ENCODE measurements around the gene GLDN.
"Not testable (repeated sequence)": the region's sequence is repeated elsewhere in the genome, so short reads cannot be mapped to it uniquely, and the experiment has no call there.

GLDN gene

DNA sequence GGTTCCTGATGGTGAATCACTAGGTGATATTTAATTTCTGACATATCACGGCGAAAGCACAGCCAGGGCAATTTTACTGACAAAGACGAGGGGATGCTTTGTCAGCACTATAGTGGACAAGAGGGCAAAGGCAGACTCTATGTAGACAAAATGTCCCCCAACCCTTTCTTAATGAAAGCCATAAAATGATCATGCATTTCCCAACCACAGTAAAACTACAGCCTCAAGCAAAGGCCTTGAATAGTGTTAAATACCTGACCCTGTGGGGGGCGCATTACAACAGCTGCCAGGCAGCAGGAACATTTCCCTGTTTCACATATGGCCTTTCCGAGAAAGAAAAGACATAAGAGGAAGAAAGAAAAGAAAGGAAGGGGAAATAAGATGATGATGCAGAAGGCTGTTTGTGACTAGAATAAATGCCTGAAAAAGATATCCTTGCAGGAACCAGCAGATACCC is 49.5 kb downstream of the GLDN start:
- DNase-seq, result no peak

DNA sequence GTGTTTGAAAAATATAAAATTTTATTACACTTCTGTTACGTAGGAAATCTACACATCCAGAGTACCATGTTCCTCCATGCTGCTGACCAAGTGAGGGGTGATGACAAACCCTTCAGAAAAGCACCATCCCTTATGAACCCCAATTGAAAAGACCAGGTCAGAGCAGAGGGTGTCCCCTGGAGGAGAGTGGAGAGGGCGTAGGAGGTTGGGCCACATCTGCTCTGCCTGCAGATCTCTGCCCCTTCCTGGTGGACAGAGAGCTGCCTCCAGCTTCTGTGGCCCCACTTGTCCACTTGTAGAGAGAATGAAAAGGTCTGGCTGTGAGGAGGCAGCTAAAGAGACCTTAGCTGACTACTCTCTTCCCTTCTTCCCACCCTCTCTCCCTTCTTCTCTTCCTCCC is 55.5 kb downstream of the GLDN start:
- no peak for DNase-seq

DNA sequence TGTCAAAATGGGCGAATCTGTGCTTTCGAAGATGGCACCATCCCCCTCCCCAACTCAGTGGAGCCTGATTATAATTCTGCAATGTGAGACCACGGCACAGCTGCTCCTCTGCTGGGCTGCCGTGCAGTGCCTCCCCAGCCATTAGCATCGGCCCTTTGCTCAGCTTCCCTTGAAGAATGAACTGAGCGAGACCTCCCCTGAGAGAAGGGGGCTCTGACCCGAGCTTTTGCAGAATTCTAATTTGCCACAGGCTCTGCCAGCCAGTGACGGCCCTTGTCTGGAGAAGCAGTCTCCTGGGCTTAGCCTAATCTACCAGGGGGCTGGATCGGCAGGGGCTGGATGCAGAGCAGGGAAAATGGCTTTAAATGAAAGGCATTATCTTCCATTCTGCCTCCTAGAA is 57.2 kb downstream of the GLDN start:
- no peak for DNase-seq

DNA sequence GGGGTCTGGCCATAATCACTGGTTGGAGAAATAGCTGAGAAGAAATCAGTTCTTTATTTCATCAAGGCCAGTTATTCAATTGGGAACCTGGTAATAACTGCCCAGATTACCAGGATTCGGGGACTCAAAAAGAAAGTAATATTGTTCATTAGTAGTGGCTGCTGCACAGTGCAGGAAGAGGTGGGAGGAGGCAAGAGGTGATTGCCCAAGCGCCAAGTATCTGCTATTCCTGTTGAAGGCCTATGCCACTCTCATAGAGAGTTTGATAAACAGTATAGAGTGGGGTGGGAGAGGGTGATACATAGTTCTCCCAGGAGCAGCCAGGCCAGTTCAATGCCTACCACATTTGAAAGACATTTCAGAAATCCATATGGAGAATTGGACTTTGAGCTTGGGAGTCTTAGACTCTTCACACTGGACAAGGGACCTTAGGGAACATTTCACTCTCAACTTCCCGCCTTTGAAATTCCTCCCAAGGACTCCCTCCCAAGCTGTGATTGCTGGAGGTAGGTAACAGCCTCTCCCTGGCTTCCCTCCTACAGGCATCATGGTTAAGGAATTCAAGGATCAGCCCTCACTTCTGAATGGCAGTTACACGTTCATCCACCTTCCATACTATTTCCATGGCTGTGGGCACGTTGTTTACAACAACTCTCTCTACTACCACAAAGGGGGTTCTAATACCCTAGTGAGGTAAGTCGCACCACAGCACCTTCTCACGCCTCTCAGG is 59.8 kb downstream of the GLDN start:
- DNase-seq, result no peak

DNA sequence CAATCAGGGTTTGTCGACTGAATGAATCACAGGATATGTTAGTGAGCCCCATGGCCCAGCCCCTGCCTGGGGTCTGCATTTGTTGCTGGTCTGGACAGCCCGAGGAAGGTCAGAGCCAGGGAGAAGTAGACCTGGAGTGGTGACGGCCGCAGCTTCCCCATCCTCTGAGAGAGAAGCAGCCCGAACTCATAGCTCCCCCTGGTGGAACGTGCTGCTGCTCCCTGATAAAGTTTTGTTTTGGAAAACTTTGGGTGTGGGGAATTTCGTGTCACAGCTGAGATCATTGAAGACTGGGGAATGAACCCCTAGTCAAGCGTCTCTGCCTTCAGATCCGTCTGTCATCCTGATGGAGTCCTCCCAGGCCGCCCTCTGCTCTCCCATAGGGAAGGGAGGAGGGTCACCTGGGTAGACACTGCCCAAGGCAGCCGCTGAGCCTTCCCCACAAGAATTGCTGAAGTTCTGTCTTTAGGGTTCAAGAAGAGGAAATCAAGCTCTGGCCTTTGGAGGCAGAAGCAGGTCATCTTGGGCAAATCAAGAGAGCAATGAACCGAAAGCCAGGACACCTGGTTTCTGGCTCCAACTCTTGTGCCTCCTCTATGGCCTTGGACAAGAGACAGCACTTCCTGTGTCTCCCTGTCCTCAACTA is 60.5 kb downstream of the GLDN start:
- no peak for DNase-seq

DNA sequence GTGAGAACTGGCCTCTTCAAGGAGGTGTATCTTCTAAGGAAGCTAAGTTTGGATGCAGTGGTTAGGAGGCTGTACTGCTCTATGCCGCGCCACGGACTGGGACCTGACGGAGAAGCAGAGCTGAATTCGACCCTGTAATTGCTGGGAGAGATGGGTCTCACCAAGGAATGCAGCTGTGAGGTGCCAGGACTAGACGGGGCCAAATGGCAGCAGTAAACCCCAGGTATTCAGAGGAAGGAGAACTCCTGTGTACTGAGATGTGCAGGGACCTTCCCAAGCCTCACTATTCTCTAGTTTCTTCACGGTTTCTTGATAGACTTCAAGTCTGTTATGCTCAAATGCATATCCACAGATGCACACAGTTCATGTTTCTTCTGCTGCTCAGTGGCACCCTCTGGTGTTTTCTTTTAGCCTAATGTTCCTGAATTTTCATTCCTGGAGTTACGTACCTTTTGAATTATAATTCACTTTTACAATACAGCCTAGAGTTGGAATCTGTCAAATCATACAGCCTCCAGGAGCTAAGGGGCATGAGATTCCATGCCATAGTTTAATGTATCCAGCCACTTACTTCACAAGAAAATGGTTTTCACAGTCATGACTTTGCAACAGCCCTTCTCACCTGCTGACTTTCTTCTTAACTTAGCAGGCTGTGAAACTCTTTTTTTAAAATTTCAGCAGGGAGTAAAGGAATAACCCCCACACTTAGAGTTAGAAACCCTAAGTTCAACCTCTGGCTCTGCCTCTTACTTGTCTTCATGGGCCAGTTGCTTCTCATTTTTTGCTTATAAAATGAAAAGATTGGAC is 61.8 kb downstream of the GLDN start:
- DNase-seq, result no peak

DNA sequence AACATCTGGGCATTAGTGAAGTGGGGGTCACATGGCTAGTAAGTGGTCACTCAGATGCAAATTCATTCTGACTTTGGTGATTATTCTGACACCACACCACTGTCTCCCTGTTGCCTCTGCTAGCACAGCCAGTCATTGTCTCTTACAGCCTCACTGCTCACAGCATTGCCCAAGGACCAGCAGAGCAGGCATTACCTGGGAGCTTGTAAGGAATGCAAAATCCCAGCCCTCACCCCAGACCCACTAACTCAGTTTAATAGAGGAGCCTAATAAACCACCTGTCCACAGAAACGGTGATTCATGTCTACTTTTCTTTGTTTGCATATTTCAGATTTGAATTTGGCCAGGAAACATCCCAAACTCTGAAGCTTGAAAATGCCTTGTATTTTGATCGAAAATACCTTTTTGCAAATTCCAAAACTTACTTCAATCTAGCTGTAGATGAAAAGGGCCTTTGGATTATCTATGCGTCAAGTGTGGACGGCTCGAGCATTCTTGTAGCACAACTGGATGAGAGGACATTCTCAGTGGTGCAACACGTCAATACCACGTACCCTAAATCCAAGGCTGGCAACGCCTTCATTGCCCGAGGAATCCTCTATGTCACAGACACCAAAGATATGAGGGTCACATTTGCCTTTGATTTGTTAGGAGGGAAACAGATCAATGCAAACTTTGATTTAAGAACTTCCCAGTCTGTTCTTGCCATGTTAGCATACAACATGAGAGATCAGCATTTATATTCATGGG is 62.7 kb downstream of the GLDN start:
- no peak for DNase-seq

DNA sequence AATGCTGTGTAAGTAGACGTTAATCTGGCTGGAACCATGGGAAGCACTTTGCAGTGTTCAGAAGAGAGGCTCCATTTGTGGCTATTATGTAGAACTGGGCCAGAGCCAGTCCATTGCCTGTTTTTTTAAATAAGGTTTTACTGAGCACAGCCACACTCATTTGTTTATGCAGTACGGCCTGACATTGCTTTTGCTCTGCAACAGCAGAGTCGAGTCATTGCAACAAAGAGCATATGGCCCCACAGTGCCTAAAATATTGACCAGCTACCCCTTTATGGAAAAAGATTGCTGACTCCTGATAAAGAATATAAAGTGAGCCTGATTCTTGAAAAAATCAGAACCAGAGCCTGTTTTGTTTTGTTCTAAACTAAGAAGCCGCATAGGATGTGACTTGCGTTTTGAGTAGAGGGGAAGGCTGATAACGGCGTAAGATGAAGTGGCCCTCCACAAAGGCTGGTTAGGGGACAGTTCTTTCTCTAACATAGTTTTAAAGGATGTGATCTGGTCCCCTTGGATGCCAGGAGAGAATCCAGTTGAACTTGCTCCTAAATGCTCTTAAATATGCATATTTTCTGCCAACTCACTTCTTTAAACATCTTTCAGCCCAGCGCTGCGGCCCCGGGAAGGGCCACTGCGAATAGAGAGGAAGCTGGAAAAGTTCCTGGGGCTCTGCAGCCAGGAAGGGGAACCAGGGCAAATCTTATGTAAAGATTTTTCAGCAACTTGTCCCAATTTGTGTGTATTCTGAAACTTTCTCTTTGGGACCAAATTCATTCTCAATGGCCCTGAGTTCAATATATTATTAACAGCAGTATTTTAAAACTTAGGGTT is 64.5 kb downstream of the GLDN start:
- DNase-seq, result no peak

DNA sequence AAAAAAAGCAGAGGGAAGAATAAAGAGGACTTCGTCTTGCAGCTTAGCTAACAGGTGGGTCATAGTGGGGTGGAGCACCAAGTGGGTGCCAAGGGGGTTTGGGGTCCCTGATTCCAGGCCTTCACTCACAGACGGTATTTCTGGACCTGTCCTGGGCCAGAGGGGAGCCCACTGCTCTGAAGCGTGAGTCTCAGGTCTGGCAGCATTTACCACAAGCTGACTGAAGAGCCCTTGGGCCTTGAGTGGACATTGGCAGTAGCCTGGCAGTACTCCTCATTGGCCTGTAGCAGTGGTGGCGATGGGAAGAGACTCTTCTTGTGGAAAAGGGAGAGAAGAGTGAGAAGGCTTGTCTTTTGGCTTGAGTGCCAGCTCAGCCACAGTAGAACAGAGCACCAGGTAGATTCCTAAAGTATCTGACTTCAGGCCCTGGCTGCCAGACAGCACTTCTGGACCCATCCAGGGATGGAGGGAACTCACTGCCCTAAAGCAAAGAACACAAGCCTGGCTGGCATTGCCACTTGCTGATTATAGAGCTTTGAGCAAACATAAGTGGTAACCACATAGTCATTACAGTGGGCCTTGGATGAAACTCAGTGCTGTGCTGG is 72.9 kb downstream of the GLDN start:
- DNase-seq, result no peak

DNA sequence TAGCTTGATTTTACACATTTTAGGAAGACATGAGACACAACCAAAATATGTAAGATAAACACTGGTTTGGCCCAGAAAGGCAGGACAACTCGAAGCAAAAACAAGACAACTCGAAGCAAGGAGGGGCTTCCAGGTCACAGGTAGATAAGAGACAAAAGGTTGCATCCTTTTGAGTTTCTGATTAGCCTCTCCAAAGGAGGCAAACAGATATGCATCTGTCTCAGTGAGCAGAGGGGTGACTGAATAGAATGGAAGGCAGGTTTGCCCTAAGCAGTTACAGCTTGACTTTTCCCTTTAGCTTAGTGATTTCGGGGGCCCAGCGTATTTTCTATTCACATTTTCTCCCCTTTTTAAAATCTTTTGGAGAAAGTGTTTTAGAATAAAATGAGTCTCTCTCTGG is 74.7 kb downstream of the GLDN start:
- DNase-seq, result no peak

DNA sequence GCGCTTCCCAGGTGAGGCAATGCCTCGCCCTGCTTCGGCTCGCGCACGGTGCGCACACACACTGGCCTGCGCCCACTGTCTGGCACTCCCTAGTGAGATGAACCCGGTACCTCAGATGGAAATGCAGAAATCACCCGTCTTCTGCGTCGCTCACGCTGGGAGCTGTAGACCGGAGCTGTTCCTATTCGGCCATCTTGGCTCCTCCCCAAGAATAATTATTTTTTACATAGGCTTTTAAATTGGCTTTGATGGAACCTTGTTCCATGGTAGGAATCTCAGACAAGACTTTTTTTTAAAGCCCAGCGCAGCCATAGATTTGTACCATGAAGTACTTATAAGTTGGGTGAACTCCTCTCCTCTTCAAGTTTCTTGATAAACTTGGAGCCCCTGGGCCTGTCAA is 81.6 kb downstream of the GLDN start:
- DNase-seq, result not testable (repeated sequence)

DNA sequence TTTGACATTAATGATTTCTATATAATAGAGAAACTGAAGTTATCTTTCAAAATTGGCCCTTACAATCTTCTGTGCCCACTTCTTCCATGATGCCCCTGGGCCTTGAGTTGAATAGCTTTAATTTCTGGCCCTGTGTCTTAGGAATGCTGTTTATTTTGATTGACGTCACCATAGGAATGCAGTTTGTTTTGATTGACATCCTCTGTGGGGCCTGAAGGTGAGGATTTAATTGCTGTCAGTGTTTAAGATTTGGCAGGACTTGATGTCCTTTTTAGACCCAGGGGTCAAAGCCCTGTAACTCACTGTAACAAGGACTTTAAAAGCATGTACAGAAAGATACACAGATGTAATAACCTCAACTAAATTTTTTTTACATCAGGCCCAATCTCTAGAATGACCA is 83.3 kb downstream of the GLDN start:
- DNase-seq, result no peak

DNA sequence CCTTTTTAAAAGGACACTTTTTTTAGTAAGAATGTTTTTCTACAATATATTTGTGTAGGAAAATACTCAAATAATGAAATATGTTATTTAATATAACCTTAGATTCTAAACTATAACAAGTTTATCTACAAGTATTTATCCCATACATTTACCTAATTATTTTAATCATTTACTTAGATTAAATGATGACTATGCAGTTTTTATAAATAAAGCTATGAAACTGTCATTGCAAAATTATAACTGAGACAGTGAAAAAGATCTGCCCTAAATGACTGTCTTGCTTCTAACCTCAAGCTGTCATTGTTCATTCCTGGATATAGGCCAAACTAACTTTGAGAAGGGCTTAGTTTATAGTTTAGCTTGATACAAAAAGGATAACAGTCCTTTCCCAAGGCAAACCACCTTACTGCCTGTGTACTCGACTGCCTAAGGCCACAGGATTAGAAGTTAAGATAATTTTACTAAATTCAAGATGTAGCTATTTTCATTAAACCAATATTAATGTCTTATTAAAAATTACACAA is 84.1 kb downstream of the GLDN start:
- no peak for DNase-seq

DNA sequence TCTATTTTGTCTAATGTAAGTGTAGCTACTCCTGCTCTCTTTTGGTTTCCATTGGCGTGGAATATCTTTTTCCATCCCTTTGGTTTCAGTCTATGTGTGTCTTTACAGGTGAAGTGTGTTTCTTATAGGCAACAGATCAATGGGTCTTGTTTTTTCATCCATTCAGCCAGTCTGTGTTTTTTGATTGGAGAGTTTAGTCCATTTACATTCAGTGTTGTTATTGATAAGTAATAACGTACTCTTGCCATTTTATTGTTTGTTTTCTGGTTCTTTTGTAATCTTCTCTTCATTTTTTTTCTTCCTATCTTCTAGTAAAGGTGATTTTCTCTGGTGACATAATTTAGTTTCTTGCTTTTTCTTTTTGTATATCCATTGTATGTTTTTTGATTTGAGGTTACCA is 97.1 kb downstream of the GLDN start:
- no peak for DNase-seq

DNA sequence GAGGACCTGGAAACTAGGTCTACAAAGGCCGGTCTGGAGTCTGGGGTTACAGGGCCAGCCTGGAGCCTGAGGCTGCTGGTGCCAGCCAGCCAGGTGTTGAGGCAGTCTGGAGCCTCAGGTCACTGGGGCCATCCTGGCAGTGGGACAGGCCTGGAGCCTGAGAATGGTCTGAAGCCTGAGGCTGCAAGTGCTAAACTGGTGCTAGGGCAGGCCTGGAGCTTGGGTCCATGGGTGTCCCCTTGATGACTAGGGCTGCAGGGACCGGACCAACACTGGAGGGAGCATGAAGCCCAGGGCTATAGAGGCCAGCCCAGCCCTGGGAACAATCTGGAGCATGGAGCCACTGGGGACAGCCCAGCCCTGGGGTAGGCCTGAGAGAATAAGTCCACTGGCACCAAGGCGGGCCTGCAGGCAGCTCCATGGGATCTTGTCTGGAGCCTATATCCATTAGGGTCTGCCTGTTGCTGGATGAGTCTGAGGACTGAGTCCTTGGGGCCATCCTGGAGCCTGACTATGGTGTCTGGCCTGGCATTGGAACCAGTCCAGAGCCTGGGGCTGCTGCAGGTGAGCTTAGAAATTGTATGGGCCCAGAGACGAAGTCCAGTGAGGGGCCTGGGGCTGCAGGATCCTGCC is 101.9 kb downstream of the GLDN start:
- no peak for DNase-seq

DNA sequence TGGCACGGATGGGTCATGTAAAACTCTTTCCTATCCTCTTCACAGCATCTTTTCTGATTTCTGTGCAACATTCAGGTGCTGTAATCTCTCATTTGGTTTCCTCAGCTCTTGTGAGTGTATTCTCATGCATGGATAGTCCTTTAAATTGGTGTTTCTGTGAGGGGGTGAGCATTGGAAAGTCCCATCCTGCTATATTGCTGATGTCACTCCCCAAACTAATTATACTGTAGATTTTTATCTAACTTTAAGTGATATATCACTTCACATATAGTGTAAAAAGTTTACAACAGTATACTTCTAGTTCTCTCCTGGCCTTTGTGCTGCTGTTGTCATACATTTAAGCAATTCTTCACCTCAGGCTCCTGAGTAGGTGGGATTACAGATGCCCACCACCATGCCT is 102.7 kb downstream of the GLDN start:
- no peak for DNase-seq

DNA sequence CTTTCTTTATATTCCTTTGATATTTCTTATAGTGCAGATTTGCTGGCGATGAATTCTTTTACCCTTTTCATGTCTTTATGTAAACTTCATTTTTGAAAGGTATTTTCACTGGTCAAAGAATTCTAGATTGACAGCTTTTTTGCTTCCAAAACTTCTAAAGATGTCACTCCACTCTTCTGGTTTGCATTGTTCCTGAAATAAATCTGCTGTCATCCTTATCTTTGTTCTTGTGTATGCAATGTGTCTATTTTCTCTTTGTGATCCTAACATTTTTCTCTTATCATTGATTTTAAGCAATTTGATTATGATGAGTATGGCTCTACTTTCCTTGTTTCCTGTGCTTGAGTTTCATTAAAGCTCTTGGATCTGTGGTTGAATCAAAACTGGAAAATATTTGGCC is 103.4 kb downstream of the GLDN start:
- no peak for DNase-seq

DNA sequence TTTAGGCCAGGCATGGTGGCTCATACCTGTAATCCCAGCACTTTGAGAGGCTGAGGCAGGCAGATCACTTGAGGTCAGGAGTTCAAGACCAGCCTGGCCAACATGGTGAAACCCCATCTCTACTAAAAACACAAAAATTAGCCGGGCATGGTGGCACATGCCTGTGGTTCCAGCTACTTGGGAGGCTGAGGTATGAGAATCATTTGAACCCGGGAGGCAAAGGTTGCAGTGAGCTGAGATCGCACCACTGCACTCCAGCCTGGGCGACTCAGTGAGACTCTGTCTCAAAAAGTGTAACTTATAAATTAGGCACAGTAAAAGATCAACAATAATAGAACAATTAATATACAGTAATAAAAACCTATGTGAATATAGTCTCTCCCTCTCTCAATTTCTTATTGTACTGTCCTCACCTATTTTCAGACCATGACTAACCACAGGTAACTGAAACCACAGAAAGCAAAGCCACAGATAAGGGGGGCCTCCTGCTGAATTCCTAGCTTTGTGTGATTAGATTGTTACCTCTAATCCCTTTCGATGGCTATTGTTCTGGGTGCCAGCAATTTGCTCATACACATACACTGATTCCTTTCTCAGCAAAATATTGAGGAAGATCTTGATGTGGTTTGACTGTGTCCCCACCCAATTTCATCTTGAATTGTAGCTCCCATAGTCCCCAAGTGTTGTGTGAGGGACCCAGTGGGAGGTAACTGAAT is 104.7 kb downstream of the GLDN start:
- DNase-seq, result not testable (repeated sequence)

DNA sequence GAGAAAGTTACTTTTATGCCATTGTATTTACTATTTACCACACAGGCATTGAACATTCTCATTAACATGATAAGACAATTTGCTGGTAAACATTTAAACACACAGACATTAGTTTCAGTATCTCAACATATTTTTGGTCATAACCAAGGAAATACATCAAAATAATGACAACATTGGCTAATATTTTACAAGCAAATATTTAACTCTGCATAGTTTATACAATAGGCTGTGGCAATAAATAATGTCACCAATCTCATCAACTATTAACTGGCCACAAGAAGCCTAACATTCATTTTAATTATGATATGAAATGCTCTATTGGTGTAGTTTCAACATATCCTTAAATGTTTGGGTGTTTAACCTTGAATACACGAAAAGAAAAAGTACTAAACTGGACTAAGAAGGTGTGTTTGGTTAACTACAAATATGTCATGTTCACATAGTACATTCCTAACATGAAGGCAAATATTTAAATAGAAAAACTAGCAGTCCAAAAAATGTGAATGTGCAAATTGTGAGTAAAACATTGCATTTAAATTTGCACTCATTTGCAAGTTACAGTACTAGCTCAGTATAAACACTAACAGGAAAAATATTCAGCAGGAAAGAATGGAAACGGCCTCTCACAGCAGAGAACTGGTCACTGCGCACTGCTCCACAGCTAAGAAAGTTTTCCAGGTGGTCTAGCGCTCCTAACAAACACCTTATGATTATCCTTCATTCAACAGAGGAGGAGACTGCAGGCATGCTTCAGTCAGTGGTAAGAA is 106.6 kb downstream of the GLDN start:
- DNase-seq, result no peak
